GM12892 (cell line): ENCODE results near the gene RGR.

Source experiments
- DNase-seq: peaks from one replicate; pipeline ENCODE4 v3.0.0; 2011; ENCODE audit not compliant: insufficient read length
- FAIRE-seq: peaks from 2 replicates; lab custom pipeline; 2011; peaks lifted over from hg19 to GRCh38; lab: Jason Lieb, UNC
- POLR2A ChIP-seq: IDR thresholded peaks from 2 replicates; pipeline ENCODE4 v1.6.1; 2011; ENCODE audit warnings: low read depth, low read length, control low read depth
- POLR2AphosphoS5 ChIP-seq: IDR thresholded peaks from 2 replicates; pipeline ENCODE4 v1.6.1; 2011; ENCODE audit warnings: low read depth, low read length, control low read depth
- TAF1 ChIP-seq: IDR thresholded peaks from 2 replicates; pipeline ENCODE4 v1.6.1; 2011; ENCODE audit warnings: low read depth, mild to moderate bottlenecking, control low read depth, low read length, borderline replicate concordance

RGR gene

GRCh38 chr10:84289521-84290200 is 44.8 kb downstream of the RGR start:
- TF ChIP-seq POLR2AphosphoS5 (no peak), POLR2A (no peak), TAF1 (no peak)
- DNase-seq (no peak), FAIRE-seq (no peak)

- no peak for TF ChIP-seq POLR2A
- TF ChIP-seq TAF1: no peak
- no peak for TF ChIP-seq POLR2AphosphoS5
- FAIRE-seq (no peak), DNase-seq (no peak)
These were observed 45.4 kb downstream of the RGR start for GRCh38 chr10:84290235-84290634.

GRCh38 chr10:84291384-84291783 is 46.5 kb downstream of the RGR start:
- FAIRE-seq (peak; percentile 73), DNase-seq (no peak)

GRCh38 chr10:84292502-84292901 is 47.6 kb downstream of the RGR start:
- no peak for TF ChIP-seq TAF1
- TF ChIP-seq POLR2AphosphoS5: no peak
- TF ChIP-seq POLR2A: no peak
- FAIRE-seq (no peak), DNase-seq (no peak)

More at GRCh38 chr10:84291384-84291783, 46.5 kb downstream of the RGR start:
- TF ChIP-seq POLR2AphosphoS5 (no peak), TAF1 (no peak), POLR2A (no peak)

GRCh38 chr10:84293171-84293570 is 48.3 kb downstream of the RGR start:
- no peak for FAIRE-seq

GRCh38 chr10:84293574-84294016 is 48.7 kb downstream of the RGR start:
- TF ChIP-seq POLR2AphosphoS5 (no peak), POLR2A (no peak), TAF1 (no peak)
- no peak for DNase-seq
- FAIRE-seq: no peak

More at GRCh38 chr10:84293171-84293570, 48.3 kb downstream of the RGR start:
- DNase-seq: no peak
- TF ChIP-seq POLR2A (no peak), TAF1 (no peak), POLR2AphosphoS5 (no peak)

- FAIRE-seq (no peak), DNase-seq (no peak)
- TF ChIP-seq TAF1 (no peak), POLR2AphosphoS5 (no peak), POLR2A (no peak)
These were observed 50.1 kb downstream of the RGR start for GRCh38 chr10:84294766-84295447.

- TF ChIP-seq POLR2AphosphoS5: no peak
- TF ChIP-seq POLR2A: no peak
- no peak for TF ChIP-seq TAF1
- FAIRE-seq (no peak), DNase-seq (no peak)
These were observed 51.5 kb downstream of the RGR start for GRCh38 chr10:84296091-84296981.

GRCh38 chr10:84298057-84298456 is 53.2 kb downstream of the RGR start:
- TF ChIP-seq TAF1 (no peak), POLR2AphosphoS5 (no peak), POLR2A (no peak)
- DNase-seq (no peak), FAIRE-seq (no peak)

GRCh38 chr10:84302223-84302622 is 57.4 kb downstream of the RGR start:
- TF ChIP-seq POLR2AphosphoS5: no peak
- no peak for TF ChIP-seq TAF1
- no peak for TF ChIP-seq POLR2A
- FAIRE-seq (no peak), DNase-seq (no peak)

GRCh38 chr10:84306751-84307384 is 62.0 kb downstream of the RGR start:
- TF ChIP-seq POLR2A (no peak), POLR2AphosphoS5 (no peak), TAF1 (no peak)
- no peak for DNase-seq
- no peak for FAIRE-seq

GRCh38 chr10:84308021-84308420 is 63.2 kb downstream of the RGR start:
- no peak for FAIRE-seq
- TF ChIP-seq POLR2A: no peak
- no peak for TF ChIP-seq TAF1
- TF ChIP-seq POLR2AphosphoS5: no peak
- no peak for DNase-seq
